Neural cell (in vitro differentiated cells): ENCODE measurements around the gene GMDS. TPM values are rescaled to one million over a fixed set of nuclear protein-coding genes. Genes with fewer than 3 reads are reported as not detected.

Experiments used
- H2AFZ ChIP-seq: fragments of 200-600, 300-800 bp; sonication (generic), shearing (Covaris generic); 2 replicates; pipeline ENCODE4 v1.6.0; 2014; ENCODE audit warnings: low read depth, mild to moderate bottlenecking, antibody characterized with exemption, low read length, moderate library complexity
- H3F3A ChIP-seq: fragments of 200-600 bp; shearing (Covaris generic); 2 replicates; pipeline ENCODE4 v1.6.1; 2016; ENCODE audit warnings: mild to moderate bottlenecking, moderate library complexity, mixed read lengths, antibody characterized with exemption, low read length; ENCODE audit not compliant: insufficient read depth, poor library complexity, severe bottlenecking
- H3K27ac ChIP-seq: fragments of 200-600, 300-800 bp; sonication (generic), shearing (Covaris generic); 2 replicates; pipeline ENCODE4 v1.5.1; 2014; ENCODE audit warnings: mild to moderate bottlenecking, low read length, moderate library complexity
- H3K27me3 ChIP-seq: fragments of 300-800, 200-600 bp; sonication (generic), shearing (Covaris generic); 2 replicates; pipeline ENCODE4 v1.6.0; 2014; ENCODE audit warnings: mild to moderate bottlenecking, low read depth, low read length, moderate library complexity; ENCODE audit not compliant: insufficient read depth
- H3K36me3 ChIP-seq: fragments of 300-800, 200-600 bp; sonication (generic), shearing (Covaris generic); 2 replicates; pipeline ENCODE4 v1.5.1; 2014; ENCODE audit warnings: mild to moderate bottlenecking, antibody characterized with exemption, low read length, moderate library complexity; ENCODE audit not compliant: insufficient read depth
- H3K4me2 ChIP-seq: fragments of 300-800, 200-600 bp; sonication (generic), shearing (Covaris generic); 2 replicates; pipeline ENCODE4 v1.6.0; 2014; ENCODE audit warnings: mild to moderate bottlenecking, low read length
- H3K4me3 ChIP-seq: fragments of 300-800, 200-600 bp; sonication (generic), shearing (Covaris generic); 2 replicates; pipeline ENCODE4 v1.5.1; 2014; ENCODE audit warnings: mild to moderate bottlenecking, low read length, moderate library complexity
- H3K79me2 ChIP-seq: fragments of 200-600 bp; shearing (Covaris generic); replicated peaks from 2 replicates; pipeline ENCODE4 v1.6.0; 2014; ENCODE audit warnings: mild to moderate bottlenecking, low read length, moderate library complexity; ENCODE audit not compliant: insufficient read depth
- H3K9ac ChIP-seq: fragments of 300-800, 200-600 bp; sonication (generic), shearing (Covaris generic); 2 replicates; pipeline ENCODE4 v1.6.1; 2016; ENCODE audit warnings: mild to moderate bottlenecking, low read length, mixed read lengths
- H3K9me2 ChIP-seq: fragments of 200-600 bp; shearing (Covaris generic); 2 replicates; pipeline ENCODE4 v1.6.1; 2016; ENCODE audit warnings: mild to moderate bottlenecking, low read length, mixed read lengths; ENCODE audit not compliant: insufficient read depth
- H3K9me3 ChIP-seq: fragments of 200-600, 300-800 bp; sonication (generic), shearing (Covaris generic); 2 replicates; pipeline ENCODE4 v1.6.1; 2016; ENCODE audit warnings: mild to moderate bottlenecking, mixed run types, low read length, moderate library complexity, mixed read lengths
- H4K20me1 ChIP-seq: fragments of 200-600 bp; shearing (Covaris generic); 2 replicates; pipeline ENCODE4 v1.6.1; 2016; ENCODE audit warnings: mild to moderate bottlenecking, mixed run types; ENCODE audit not compliant: insufficient read depth
- CTCF ChIP-seq: fragments of 450-650 bp; IDR thresholded peaks from 2 replicates; pipeline ENCODE4 v1.5.1; 2014; ENCODE audit warnings: antibody characterized with exemption, mild to moderate bottlenecking, moderate library complexity; ENCODE audit not compliant: poor library complexity, severe bottlenecking
- EP300 ChIP-seq: fragments of 450-650 bp; conservative IDR thresholded peaks from 2 replicates; pipeline ENCODE4 v1.6.1; 2014; ENCODE audit warnings: antibody characterized with exemption, mild to moderate bottlenecking, moderate library complexity; ENCODE audit not compliant: poor library complexity, severe bottlenecking
- EZH2 ChIP-seq: fragments of 200-600, 300-800 bp; shearing (Covaris generic), sonication (generic); IDR thresholded peaks from 2 replicates; pipeline ENCODE4 v1.6.1; 2014; ENCODE audit warnings: antibody characterized with exemption, low read length, borderline replicate concordance, mild to moderate bottlenecking; ENCODE audit not compliant: insufficient read depth, poor library complexity, severe bottlenecking
- MXI1 ChIP-seq: fragments of 450-650 bp; conservative IDR thresholded peaks from 2 replicates; pipeline ENCODE4 v1.6.1; 2014; ENCODE audit warnings: antibody characterized with exemption, mild to moderate bottlenecking; ENCODE audit not compliant: poor library complexity, severe bottlenecking
- POLR2AphosphoS5 ChIP-seq: IDR thresholded peaks from 2 replicates; pipeline ENCODE4 v1.6.1; 2012
- RAD21 ChIP-seq: fragments of 450-650 bp; conservative IDR thresholded peaks from 2 replicates; pipeline ENCODE4 v1.6.1; 2014; ENCODE audit warnings: antibody characterized with exemption, mild to moderate bottlenecking, moderate library complexity
- REST ChIP-seq: IDR thresholded peaks from 2 replicates; pipeline ENCODE4 v1.6.1; 2012; ENCODE audit warnings: borderline replicate concordance
- SMC3 ChIP-seq: fragments of 450-650 bp; conservative IDR thresholded peaks from 2 replicates; pipeline ENCODE4 v1.6.1; 2014; ENCODE audit warnings: antibody characterized with exemption, mild to moderate bottlenecking, moderate library complexity; ENCODE audit not compliant: poor library complexity
- TAF1 ChIP-seq: IDR thresholded peaks from 2 replicates; pipeline ENCODE4 v1.6.1; 2012; ENCODE audit warnings: low read depth
- polyA plus RNA-seq: library from polyadenylated mRNA; depleted of rRNA; stranded (reverse); fragments of >200 nt; gene quantifications from 2 replicates; pipeline ENCODE4 v1.2.3, GENCODE V29; 2014

Gene GMDS
- polyA plus RNA-seq, 1 donor from 2014 or later = 11.4 TPM

- H3K27me3 ChIP-seq = no peaks in the 10 kb centered on the region
- no peaks in the 10 kb centered on the region for H3K9me2 ChIP-seq
- H3F3A ChIP-seq = no peaks in the 10 kb centered on the region
- H4K20me1 ChIP-seq = no peaks in the 10 kb centered on the region
- no peak overlapping the region for H3K27ac ChIP-seq
- H3K4me2 ChIP-seq = no peak overlapping the region
- H3K9me3 ChIP-seq = no peaks in the 10 kb centered on the region
- no peaks in the 10 kb centered on the region for H3K36me3 ChIP-seq
- H3K4me3 ChIP-seq = no peak overlapping the region
- TF ChIP-seq SMC3 = no peak
- no peak for TF ChIP-seq EZH2
- TF ChIP-seq POLR2AphosphoS5 = no peak
- no peak for TF ChIP-seq CTCF
- TF ChIP-seq EP300 = no peak
- no peak overlapping the region for H2AFZ ChIP-seq
- H3K79me2 ChIP-seq = no peaks in the 10 kb centered on the region
- H3K9ac ChIP-seq = no peak overlapping the region
Observed at GRCh38 chr6:1868561-1869261, 376.7 kb downstream of the GMDS start.

DNA sequence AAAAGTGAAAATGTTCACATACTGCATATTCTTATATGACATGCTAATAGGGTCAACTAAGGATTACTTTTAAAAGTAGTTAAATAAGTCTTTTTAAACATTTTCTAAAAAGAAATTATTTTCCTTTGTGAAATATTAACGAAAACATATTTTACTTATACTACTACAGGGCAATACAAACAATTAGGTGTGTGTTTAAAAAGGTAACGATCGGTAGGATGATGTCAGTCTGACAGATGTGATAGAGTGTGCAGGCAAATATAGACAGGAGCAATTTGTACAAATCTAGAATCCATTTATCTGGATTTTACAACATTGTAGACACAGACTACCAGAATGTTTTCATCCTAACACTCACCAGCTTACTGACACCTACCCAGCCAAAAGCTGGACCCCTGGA is 378.2 kb downstream of the GMDS start:
- H3K9me2 ChIP-seq = no peaks in the 10 kb centered on the region
- H4K20me1 ChIP-seq = no peaks in the 10 kb centered on the region
- no peaks in the 10 kb centered on the region for H3K79me2 ChIP-seq
- no peak overlapping the region for H3K27ac ChIP-seq
- no peaks in the 10 kb centered on the region for H3K9me3 ChIP-seq
- TF ChIP-seq EP300 (no peak), POLR2AphosphoS5 (no peak), SMC3 (no peak), TAF1 (no peak), RAD21 (no peak), MXI1 (no peak), CTCF (no peak), EZH2 (no peak)
- H3K9ac ChIP-seq = no peak overlapping the region
- H3K36me3 ChIP-seq = no peaks in the 10 kb centered on the region
- no peak overlapping the region for H2AFZ ChIP-seq
- H3K27me3 ChIP-seq = no peaks in the 10 kb centered on the region
- H3K4me3 ChIP-seq = no peak overlapping the region
- H3F3A ChIP-seq = no peaks in the 10 kb centered on the region
- H3K4me2 ChIP-seq = no peak overlapping the region

DNA sequence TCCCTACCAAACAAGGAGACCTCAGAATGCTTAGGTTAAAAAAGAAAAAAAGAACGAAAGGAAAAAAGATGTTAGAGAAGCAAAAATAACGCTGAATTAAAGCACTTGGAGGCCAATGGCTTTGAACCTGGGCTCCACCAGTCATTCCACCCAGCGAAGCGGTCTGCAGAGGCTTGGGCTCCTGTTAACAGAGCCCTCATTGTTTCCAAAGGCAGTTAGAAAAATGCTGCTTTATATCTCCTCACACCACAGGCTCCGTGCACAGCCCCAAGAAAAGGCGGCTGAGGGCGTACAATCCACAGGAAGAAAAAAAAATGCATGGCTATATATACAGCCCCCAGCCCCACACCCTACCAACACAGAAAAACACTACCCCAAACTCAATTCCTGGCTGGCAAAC is 379.8 kb downstream of the GMDS start:
- Histone ChIP-seq H3K9me3 (no peaks in the 10 kb centered on the region), H3K4me2 (no peak overlapping the region), H3K79me2 (no peaks in the 10 kb centered on the region), H4K20me1 (no peaks in the 10 kb centered on the region), H3F3A (no peaks in the 10 kb centered on the region), H3K4me3 (no peak overlapping the region), H2AFZ (no peak overlapping the region), H3K9ac (no peak overlapping the region), H3K27ac (no peak overlapping the region), H3K27me3 (no peaks in the 10 kb centered on the region), H3K9me2 (no peaks in the 10 kb centered on the region), H3K36me3 (no peaks in the 10 kb centered on the region)
- TF ChIP-seq TAF1 (no peak), EP300 (no peak), EZH2 (no peak), SMC3 (no peak), MXI1 (no peak), POLR2AphosphoS5 (no peak), CTCF (no peak), REST (no peak), RAD21 (no peak)
